Measurements from ENCODE around the gene ZNF268.

ZNF268 gene

DNA sequence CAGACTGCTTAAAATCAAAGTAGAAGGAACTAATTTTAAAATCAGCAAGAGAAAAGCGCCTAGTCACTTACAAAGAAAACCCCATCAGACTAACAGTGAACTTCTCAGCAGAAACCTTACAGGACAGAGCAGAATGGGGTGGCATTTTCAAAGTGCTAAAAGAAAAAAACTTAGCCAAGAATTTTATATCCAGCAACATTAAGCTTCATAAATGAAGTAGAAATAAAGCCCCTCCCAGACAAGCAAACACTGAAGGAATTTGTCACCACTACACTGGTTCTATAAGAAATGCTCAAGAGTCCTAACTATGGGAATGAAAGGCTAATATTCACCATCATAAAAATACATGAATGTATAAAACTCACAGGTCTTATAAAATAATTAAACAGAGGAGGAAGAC lies 6.4 kb upstream of the ZNF268 start:
- Histone ChIP-seq H3K36me3 (no peaks in the 10 kb centered on the region), H3K9me3 (peaks cover 3% of the 10 kb centered on the region; the same call in 1 of the 2 replicates), H3K4me3 (ENCODE audit: low read depth, low read length) (no peak overlapping the region), H3K27me3 (no peaks in the 10 kb centered on the region), H3K4me1 (no peaks in the 10 kb centered on the region)
- no peak for DNase-seq
- TF ChIP-seq CTCF (IDR thresholded peaks at IDR 0.05; ENCODE audit: low read depth, low read length), result no peak

- H3K9me3 ChIP-seq, result peaks cover 13% of the 10 kb centered on the region
- DNase-seq, result no peak
- TF ChIP-seq CTCF (IDR thresholded peaks at IDR 0.05; ENCODE audit: low read depth, low read length), result no peak
- H3K4me3 ChIP-seq (ENCODE audit: low read depth, low read length), result no peak overlapping the region
- no peaks in the 10 kb centered on the region; the same call in 1 of the 2 replicates for H3K4me1 ChIP-seq
- H3K27me3 ChIP-seq, result no peaks in the 10 kb centered on the region
- peaks cover 32% of the 10 kb centered on the region for H3K36me3 ChIP-seq
These were observed 626 bp upstream of the ZNF268 start for GRCh38 chr12:133180669-133181068.

DNA sequence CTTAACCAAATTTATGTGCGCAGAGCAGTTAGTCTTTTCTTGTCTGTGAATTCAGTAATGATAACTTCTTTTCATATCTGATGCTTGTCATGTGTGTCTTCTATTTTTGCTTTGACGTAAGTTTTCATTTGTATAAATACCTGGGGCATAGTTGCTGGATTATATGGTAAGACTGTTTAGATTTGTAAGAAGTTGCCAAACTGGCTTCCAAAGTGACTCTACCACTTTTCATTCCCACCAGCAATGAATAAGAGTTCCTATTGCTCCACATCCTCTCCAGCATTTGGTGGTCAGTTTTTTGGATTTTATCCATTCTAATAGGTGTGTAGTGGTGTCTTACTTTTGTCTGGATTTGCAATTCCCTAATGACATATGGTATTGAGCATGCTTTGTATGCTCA lies 8.9 kb downstream of the ZNF268 start:
- DNase-seq, result no peak
- no peaks in the 10 kb centered on the region for H3K27me3 ChIP-seq
- H3K36me3 ChIP-seq, result peaks cover 99% of the 10 kb centered on the region
- H3K9me3 ChIP-seq, result peaks cover 17% of the 10 kb centered on the region
- no peak for TF ChIP-seq CTCF (IDR thresholded peaks at IDR 0.05; ENCODE audit: low read depth, low read length)
- H3K4me1 ChIP-seq, result no peaks in the 10 kb centered on the region
- H3K4me3 ChIP-seq (ENCODE audit: low read depth, low read length), result no peak overlapping the region

GRCh38 chr12:133192847-133193246 lies 11.6 kb downstream of the ZNF268 start:
- peaks cover 10% of the 10 kb centered on the region for H3K9me3 ChIP-seq
- H3K4me1 ChIP-seq, result no peaks in the 10 kb centered on the region
- H3K4me3 ChIP-seq (ENCODE audit: low read depth, low read length), result no peak overlapping the region
- H3K27me3 ChIP-seq, result no peaks in the 10 kb centered on the region
- peaks cover 81% of the 10 kb centered on the region for H3K36me3 ChIP-seq
- TF ChIP-seq CTCF (IDR thresholded peaks at IDR 0.05; ENCODE audit: low read depth, low read length), result no peak
- DNase-seq, result no peak

DNA sequence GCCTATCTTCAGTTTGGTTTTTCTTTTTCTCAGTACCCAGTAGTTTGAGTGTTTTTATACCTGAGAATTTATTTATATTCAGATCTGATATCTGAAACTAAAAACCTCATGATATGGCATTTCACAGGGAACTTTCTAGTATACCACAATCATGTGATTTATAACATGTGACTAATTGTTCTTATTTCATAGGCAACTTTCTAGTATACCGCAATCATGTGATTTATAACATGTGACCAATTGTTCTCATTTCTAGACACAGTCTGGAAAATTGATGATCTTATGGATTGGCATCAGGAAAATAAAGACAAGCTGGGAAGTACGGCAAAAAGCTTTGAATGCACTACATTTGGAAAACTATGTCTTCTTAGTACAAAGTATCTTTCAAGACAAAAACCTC lies 20.6 kb downstream of the ZNF268 start:
- DNase-seq, result no peak
- no peaks in the 10 kb centered on the region for H3K27me3 ChIP-seq
- H3K36me3 ChIP-seq, result peaks cover 39% of the 10 kb centered on the region
- no peaks in the 10 kb centered on the region for H3K4me1 ChIP-seq
- no peak overlapping the region for H3K4me3 ChIP-seq (ENCODE audit: low read depth, low read length)
- H3K9me3 ChIP-seq, result peaks cover 22% of the 10 kb centered on the region
- no peak for TF ChIP-seq CTCF (IDR thresholded peaks at IDR 0.05; ENCODE audit: low read depth, low read length)

- no peak for DNase-seq
- no peak overlapping the region for H3K4me3 ChIP-seq (ENCODE audit: low read depth, low read length)
- H3K36me3 ChIP-seq, result peaks cover 39% of the 10 kb centered on the region
- no peaks in the 10 kb centered on the region for H3K4me1 ChIP-seq
- TF ChIP-seq CTCF (IDR thresholded peaks at IDR 0.05; ENCODE audit: low read depth, low read length), result no peak
- peaks cover 22% of the 10 kb centered on the region for H3K9me3 ChIP-seq
- H3K27me3 ChIP-seq, result no peaks in the 10 kb centered on the region
These were observed 21.4 kb downstream of the ZNF268 start for GRCh38 chr12:133202493-133203343.
